GM18868 (cell line): Measurements from ENCODE around the gene MFAP5.
"Not testable (repeated sequence)": the region's sequence is repeated elsewhere in the genome, so short reads cannot be mapped to it uniquely, and the experiment has no call there.

ENCODE experiments used
- ATAC-seq: cut with Tn5 transposase; IDR thresholded peaks from one replicate; pipeline ENCODE4 v1.9.1; 2021; ENCODE audit warnings: mild to moderate bottlenecking, moderate library complexity; ENCODE audit not compliant: unreplicated experiment

Gene MFAP5

GRCh38 chr12:8635342-8636006, 27.2 kb downstream of the MFAP5 start:
- not testable (repeated sequence) for ATAC-seq

- no peak for ATAC-seq
Measured at GRCh38 chr12:8630131-8630530, 32.5 kb downstream of the MFAP5 start.

- ATAC-seq = peak; percentile 95
Measured at GRCh38 chr12:8629486-8630033, 33.1 kb downstream of the MFAP5 start.

GRCh38 chr12:8628731-8629130, 33.9 kb downstream of the MFAP5 start:
- no peak for ATAC-seq

GRCh38 chr12:8624750-8625149, 37.9 kb downstream of the MFAP5 start:
- ATAC-seq = not testable (repeated sequence)

GRCh38 chr12:8622646-8623045, 40.0 kb downstream of the MFAP5 start:
- no peak for ATAC-seq

GRCh38 chr12:8615206-8615605, 47.4 kb downstream of the MFAP5 start:
- no peak for ATAC-seq

- ATAC-seq = not testable (repeated sequence)
Measured at GRCh38 chr12:8613881-8614280, 48.7 kb downstream of the MFAP5 start.

GRCh38 chr12:8612629-8613028, 50.0 kb downstream of the MFAP5 start, which contains the start of gene AICDA:
TSS of gene AICDA (minus strand) at chr12:8612859. CDS start at chr12:8612767, 92 bp downstream.
- peak; percentile 39 for ATAC-seq

GRCh38 chr12:8609061-8609570, 53.5 kb downstream of the MFAP5 start:
- ATAC-seq = no peak

- no peak for ATAC-seq
Measured at GRCh38 chr12:8606890-8607289, 55.7 kb downstream of the MFAP5 start.

GRCh38 chr12:8605057-8605456, 57.6 kb downstream of the MFAP5 start:
- no peak for ATAC-seq

- no peak for ATAC-seq
Measured at GRCh38 chr12:8603856-8604255, 58.8 kb downstream of the MFAP5 start.

- ATAC-seq = no peak
Measured at GRCh38 chr12:8603286-8603685, 59.3 kb downstream of the MFAP5 start.

- no peak for ATAC-seq
Measured at GRCh38 chr12:8596561-8596960, 66.1 kb downstream of the MFAP5 start.
